HG03135 (cell line): ENCODE results near the gene ATG4D.

Source experiments
- ATAC-seq: cut with Tn5 transposase; IDR thresholded peaks from one replicate; pipeline ENCODE4 v1.9.1; 2021; ENCODE audit warnings: mild to moderate bottlenecking, moderate library complexity; ENCODE audit not compliant: unreplicated experiment

ATG4D gene

DNA sequence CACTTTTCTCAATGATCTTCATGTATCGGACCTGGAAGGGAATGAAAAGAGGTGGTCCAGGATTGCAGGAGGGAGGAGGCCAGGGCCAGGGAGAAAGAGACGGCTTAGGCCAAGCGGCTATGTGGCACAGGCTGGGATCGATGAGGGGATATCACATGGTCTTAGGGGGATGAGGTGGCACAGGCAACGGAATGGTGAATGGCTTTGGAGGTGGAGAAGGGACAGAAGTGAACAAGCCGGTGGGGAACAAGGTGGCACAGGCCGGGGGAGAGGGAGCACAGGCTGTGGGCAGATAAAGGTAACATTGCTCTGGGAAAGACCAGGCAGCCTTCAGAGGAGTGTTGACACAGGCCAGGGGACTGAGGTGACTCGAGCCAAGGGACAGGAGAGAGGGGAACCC, 30.8 kb downstream of the ATG4D start:
- no peak for ATAC-seq

- ATAC-seq, result no peak
These were observed 31.5 kb downstream of the ATG4D start for GRCh38 chr19:10575011-10575716.

- no peak for ATAC-seq
These were observed 34.2 kb downstream of the ATG4D start for GRCh38 chr19:10577951-10578350.

DNA sequence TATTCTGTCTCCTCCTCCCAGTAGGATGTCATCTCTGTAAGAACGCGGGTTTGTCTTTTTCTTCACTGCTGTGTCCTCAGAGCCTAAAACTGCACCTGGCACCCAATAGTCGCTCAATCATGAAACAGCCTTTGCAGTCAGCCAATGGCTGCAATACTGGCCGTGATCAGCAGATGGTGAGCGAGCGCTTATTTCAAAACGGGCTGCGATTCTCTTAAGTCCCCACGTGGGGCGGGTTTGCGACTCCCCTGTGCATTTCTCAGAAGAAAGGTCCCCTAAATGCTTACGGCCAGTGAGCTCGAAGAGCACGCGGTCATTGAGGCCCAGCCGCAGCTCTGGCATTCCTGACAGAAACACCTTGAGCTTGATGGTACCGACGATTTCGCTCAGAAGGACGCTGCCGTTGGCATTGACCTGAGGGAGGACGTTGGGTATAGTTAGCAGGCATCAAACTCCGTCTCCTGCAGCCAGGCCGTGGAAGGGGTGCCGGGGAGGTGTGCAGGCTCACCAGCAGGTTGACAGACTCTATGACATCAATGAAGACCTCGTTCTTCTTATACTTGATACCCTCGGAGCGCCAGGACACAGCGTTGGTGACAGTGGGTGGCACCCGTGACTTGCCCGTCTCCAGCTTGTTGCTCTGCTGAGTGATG, 37.4 kb downstream of the ATG4D start:
- ATAC-seq, result no peak

DNA sequence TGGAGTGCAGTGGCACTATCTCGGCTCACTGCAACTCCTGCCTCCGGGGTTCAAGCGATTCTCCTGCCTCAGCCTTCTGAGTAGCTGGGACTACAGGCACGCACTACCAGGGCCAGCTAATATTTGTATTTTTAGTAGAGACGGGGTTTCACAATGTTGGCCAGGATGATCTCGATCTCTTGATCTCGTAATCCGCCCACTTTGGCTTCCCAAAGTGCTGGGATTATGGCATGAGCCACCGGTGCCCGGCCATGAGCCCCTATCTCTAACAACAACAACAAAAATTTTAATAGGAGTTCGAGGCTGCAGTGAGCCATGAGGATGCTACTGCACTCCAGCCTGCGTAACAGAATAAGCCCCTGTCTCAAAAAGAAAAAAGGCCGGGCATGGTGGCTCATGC, 38.4 kb downstream of the ATG4D start:
- no peak for ATAC-seq

- ATAC-seq, result no peak
These were observed 39.5 kb downstream of the ATG4D start for GRCh38 chr19:10583036-10583776.

DNA sequence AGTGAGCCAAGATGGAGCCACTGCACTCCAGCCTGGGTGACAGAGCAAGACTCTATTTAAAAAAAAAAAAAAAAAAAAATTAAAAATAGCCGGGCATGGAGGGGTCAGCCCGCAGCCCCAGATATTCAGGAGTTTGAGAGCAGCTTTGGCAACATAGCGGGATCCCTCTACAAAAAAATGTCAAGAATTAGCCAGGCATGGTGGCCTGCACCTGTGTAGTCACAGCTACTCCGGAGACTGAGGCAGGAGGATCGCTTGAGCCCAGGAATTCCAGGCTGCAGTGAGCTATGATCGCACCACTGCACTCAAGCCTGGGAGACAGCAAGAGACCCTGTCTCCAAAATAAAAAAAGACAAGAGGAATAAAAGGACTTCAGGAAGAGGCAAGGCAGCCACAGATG, 42.7 kb downstream of the ATG4D start:
- ATAC-seq, result no peak

- no peak for ATAC-seq
These were observed 43.5 kb downstream of the ATG4D start, which contains the start of gene AP1M2 for GRCh38 chr19:10587022-10587838. Gene AP1M2, minus strand, starts transcription at chr19:10587312. Its CDS starts 81 bp downstream, at chr19:10587231.

DNA sequence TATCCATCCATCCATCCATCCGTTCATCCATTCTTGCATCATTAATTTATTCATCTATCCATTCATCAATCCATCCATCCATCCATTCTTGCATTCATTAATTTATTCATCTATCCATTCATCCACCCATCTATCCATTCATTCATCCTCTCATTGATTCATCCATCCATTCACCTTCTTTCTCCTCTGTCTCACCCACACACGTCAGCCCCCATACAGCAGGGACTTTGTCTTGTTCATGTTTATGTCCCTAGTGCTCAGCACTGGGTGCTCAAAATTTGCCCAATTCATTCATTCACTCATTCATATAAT, 44.1 kb downstream of the ATG4D start:
- no peak for ATAC-seq

GRCh38 chr19:10593148-10593547, 49.4 kb downstream of the ATG4D start:
- ATAC-seq, result no peak

DNA sequence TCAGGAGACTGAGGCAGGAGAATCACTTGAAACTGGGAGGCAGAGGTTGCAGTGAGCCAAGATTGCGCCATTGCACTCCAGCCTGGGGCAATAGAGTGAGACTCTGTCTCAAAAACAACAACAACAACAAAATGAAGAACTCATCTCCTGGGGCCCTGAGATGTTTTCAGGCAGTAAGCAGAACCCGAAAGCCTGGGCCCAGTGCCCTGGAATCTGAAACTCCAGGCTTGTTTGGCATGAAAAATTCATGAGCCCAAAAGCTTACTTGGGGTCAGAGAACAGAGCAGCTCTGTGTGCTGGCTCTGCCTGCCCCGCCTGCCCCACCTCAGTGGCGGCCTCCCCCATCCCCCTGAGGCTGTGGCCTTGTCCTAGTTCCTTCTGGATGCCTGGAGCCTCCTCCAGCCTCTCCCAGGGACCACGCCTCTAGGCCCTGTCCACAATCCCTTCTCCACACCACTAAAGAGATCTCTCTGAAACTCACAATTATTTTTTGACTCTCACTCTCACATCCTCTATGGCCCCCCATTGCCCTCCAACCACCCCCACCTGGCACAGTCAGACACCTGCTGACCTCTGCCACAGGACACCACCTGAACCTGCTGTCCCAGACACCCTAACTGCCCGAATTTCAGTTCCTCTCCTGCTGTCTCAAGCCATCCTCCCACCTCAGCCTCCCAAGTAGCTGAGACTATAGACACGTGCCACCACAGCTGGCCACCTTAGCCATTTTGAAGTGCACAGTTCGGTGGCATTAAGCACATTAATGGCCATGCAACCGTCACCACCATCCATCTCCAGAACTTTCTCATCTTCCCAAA, 50.3 kb downstream of the ATG4D start:
- no peak for ATAC-seq

DNA sequence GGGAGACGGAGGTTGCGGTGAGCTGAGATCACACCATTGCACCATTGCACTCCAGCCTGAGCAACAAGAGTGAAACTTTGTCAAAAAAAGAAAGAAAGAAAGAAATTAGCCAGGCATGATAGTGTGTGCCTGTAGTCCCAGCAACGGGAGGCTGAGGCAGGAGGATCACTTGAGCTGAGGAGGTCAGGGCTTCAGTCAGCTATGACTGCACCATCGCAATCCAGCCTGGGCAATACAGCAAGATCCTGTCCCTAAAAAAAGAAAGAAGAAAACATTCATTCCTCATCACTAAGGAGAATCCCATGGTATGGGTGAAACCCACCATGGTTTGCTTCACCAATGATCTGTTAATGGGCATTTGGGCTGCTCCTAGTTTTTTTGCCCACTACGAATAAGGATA, 56.4 kb downstream of the ATG4D start:
- no peak for ATAC-seq

DNA sequence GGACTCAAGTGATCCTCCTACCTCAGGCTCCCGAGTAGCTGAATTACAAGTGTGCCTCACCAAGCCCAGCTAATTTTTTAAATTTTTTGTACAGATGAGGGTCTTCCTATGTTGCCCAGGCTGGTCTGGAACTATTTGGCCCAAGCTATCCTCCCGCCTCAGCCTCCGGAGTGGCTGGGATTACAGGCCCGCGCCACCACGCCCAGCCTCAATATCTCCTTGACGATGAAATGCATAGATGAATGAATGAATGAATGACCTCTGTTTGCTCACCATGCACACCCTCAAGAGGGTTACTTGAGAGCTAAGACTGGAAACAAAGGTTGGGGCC, 58.3 kb downstream of the ATG4D start:
- no peak for ATAC-seq

DNA sequence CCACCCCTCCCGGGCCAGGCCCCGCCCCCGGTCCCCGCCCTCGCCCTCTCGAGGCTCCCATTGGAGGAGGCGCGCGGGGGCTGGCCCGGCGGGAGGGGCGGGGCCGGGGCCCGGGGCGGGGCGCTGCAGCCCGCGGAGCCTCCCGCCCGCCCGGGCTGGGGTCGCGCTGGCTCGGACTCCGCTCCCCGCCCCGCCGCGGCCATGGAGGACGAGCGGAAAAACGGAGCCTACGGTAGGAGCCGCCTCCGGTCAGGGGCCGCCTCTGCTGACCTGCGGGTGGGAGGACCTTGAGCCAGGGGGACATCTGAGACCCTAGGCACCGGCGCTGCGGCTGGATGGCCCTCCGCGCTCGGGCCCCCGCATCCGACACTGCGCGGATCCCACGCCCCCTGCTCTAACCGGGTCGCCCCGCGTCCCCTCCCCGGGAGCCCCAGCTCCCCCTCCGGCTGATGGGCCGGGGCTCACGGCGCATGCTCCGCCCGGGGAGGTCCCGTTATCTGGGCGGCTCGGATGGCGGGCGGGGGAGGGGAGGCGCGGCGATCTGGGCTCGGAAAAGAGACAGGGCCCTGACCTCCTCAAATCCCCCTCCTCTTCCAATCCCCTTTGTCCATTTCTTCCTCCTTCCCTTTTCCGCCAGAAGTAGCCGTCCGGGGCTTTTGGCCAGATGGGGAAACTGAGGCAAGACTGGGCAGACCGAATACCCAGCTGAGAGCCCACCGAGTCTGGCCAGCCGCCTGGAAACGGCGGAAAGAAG, 58.8 kb downstream of the ATG4D start:
- peak; percentile 45 for ATAC-seq
